Ascending aorta (tissue), 2 donors: Measurements from ENCODE around the gene ADA. TPM values are rescaled to one million over a fixed set of nuclear protein-coding genes. Genes with fewer than 3 reads are reported as not detected.
A peak's percentile ranks its signal among the peaks of the same experiment; 100 is the strongest.

Experiments used
- DNase-seq, 2 donors: peaks; one replicate each; pipeline ENCODE4 v3.0.0-alpha.2; 2019; ENCODE audit warnings: low spot score in 2 of 2
- H3K27ac ChIP-seq, 2 donors: fragments of 200-600 bp; sonication (generic); one replicate each; pipeline ENCODE4 v1.5.1; 2016 to 2017; ENCODE audit warnings: mild to moderate bottlenecking in 1 of 2
- H3K27me3 ChIP-seq: fragments of 200-600 bp; sonication (generic); one replicate; pipeline ENCODE4 v1.5.1; 2017
- H3K36me3 ChIP-seq, 2 donors: fragments of 200-600 bp; sonication (generic); one replicate each; pipeline ENCODE4 v1.5.1; 2016
- H3K4me1 ChIP-seq, 2 donors: fragments of 200-600 bp; sonication (generic); one replicate each; pipeline ENCODE4 v1.5.1; 2016 to 2017; ENCODE audit warnings: mild to moderate bottlenecking in 1 of 2
- H3K4me3 ChIP-seq, 2 donors: fragments of 200-600 bp; sonication (generic); one replicate each; pipeline ENCODE4 v1.5.1; 2016 to 2017; ENCODE audit warnings: mild to moderate bottlenecking in 1 of 2
- H3K9me3 ChIP-seq, 2 donors: fragments of 200-600 bp; sonication (generic); one replicate each; pipeline ENCODE4 v1.5.1; 2016
- CTCF ChIP-seq, 3 experiments: fragments of 200-600 bp in 2 of 3; fragments of 450-650 bp in 1 of 3; sonication (generic) in 2 of 3; IDR thresholded peaks; one replicate each; pipeline ENCODE4 v1.5.1; 2016 to 2019; ENCODE audit warnings: antibody characterized with exemption in 3 of 3, mild to moderate bottlenecking in 1 of 3, moderate library complexity in 1 of 3
- intact Hi-C: fragments of 100-400 bp; cut with DNase I; formaldehyde crosslinking; loops from one replicate; pipeline ENCODE4 v1.15.1; 2023
- total RNA-seq: library from RNA; depleted of rRNA; stranded (reverse); fragments of >200 nt; gene quantifications from one replicate; pipeline ENCODE4 v1.1.0, GENCODE V29; 2016

The ADA gene
- total RNA-seq, 1 donor from 2014 or later = 0.75 TPM

GRCh38 chr20:44585057-44585963 is 66.2 kb downstream of the ADA start:
- Histone ChIP-seq H3K9me3 (no peaks in the 10 kb centered on the region), H3K4me3 (peak overlapping the region in 1 of 2 donors; percentile 13), H3K27ac (peak overlapping the region; percentile 62 to 83), H3K27me3 (no peaks in the 10 kb centered on the region), H3K4me1 (peaks cover 25 to 39% of the 10 kb centered on the region in 2 donors), H3K36me3 (peaks cover 2 to 5% of the 10 kb centered on the region in 2 donors)
- intact Hi-C loops = no loop called here
- TF ChIP-seq CTCF (IDR thresholded peaks at IDR 0.05) = no peak
- DNase-seq = no peak

GRCh38 chr20:44584162-44584561 is 67.3 kb downstream of the ADA start:
- Histone ChIP-seq H3K4me3 (peak overlapping the region; percentile 10 to 61), H3K27me3 (no peaks in the 10 kb centered on the region), H3K27ac (peak overlapping the region; percentile 82 to 93), H3K9me3 (no peaks in the 10 kb centered on the region), H3K4me1 (peaks cover 25 to 39% of the 10 kb centered on the region in 2 donors), H3K36me3 (no peaks in the 10 kb centered on the region)
- TF ChIP-seq CTCF (IDR thresholded peaks at IDR 0.05) = no peak
- intact Hi-C loops = no loop called here
- no peak for DNase-seq

GRCh38 chr20:44583157-44583556 is 68.3 kb downstream of the ADA start:
- Histone ChIP-seq H3K4me3 (peak overlapping the region; percentile 56 to 61), H3K4me1 (peaks cover 25 to 39% of the 10 kb centered on the region in 2 donors), H3K9me3 (no peaks in the 10 kb centered on the region), H3K36me3 (no peaks in the 10 kb centered on the region), H3K27ac (peak overlapping the region; percentile 82 to 93), H3K27me3 (no peaks in the 10 kb centered on the region)
- intact Hi-C loops = no loop called here
- no peak for DNase-seq
- TF ChIP-seq CTCF (IDR thresholded peaks at IDR 0.05) = no peak

GRCh38 chr20:44582311-44583025 is 69.0 kb downstream of the ADA start, which contains the start of gene PKIG:
PKIG (plus strand) TSS chr20:44582579; CDS start chr20:44614557, 31,978 bp downstream.
- no peak for TF ChIP-seq CTCF (IDR thresholded peaks at IDR 0.05)
- H3K27ac ChIP-seq = peak within 1 kb of the TSS; percentile 82 to 93
- DNase-seq = peak in 1 of 2 donors; percentile 79
- H3K9me3 ChIP-seq = no peaks in the 10 kb centered on the region
- intact Hi-C loops = no loop called here
- peak within 1 kb of the TSS; percentile 56 to 61 for H3K4me3 ChIP-seq
- no peaks in the 10 kb centered on the region for H3K36me3 ChIP-seq
- H3K4me1 ChIP-seq = peaks cover 25 to 35% of the 10 kb centered on the region in 2 donors
- H3K27me3 ChIP-seq = no peaks in the 10 kb centered on the region

- peak overlapping the region in 1 of 2 donors; percentile 61 for H3K4me3 ChIP-seq
- H3K27ac ChIP-seq = peak overlapping the region; percentile 82 to 93
- H3K9me3 ChIP-seq = no peaks in the 10 kb centered on the region
- no peak for TF ChIP-seq CTCF (IDR thresholded peaks at IDR 0.05)
- no peak for DNase-seq
- no peaks in the 10 kb centered on the region for H3K27me3 ChIP-seq
- peaks cover 18 to 26% of the 10 kb centered on the region in 2 donors for H3K4me1 ChIP-seq
- intact Hi-C loops = no loop called here
- H3K36me3 ChIP-seq = no peaks in the 10 kb centered on the region
Observed at GRCh38 chr20:44581515-44581914, 70.0 kb downstream of the ADA start.
